EL (cell line): ENCODE data around the gene STK32A.

Experiments
- DNase-seq: peaks from one replicate; pipeline ENCODE4 v3.0.0-alpha.2; 2016

Gene STK32A

GRCh38 chr5:147396070-147396823, 161.4 kb downstream of the STK32A start:
- DNase-seq, result no peak

- no peak for DNase-seq
Observed at GRCh38 chr5:147397616-147398015, 162.8 kb downstream of the STK32A start.

DNA sequence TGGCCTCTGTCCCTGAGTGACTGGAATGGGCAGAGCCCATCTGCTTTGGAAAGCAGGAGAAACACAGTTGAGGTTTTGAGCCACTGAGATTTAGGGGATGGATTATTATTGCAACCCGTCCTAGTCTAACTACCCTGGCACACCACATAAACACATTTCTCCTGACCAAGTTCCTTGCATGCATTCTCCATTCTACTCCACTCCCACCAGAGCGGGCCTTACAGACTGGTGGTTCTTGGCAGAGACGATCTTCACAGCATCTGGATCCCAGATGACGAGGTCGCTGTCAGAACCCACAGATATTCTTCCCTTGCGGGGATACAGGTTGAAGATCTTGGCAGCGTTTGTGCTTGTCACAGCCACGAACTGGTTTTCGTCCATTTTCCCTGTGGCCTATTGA, 164.0 kb downstream of the STK32A start:
- DNase-seq, result no peak

GRCh38 chr5:147400126-147400809, 165.4 kb downstream of the STK32A start:
- DNase-seq, result no peak

- DNase-seq, result no peak
Observed at GRCh38 chr5:147400881-147401280, 166.1 kb downstream of the STK32A start.

DNA sequence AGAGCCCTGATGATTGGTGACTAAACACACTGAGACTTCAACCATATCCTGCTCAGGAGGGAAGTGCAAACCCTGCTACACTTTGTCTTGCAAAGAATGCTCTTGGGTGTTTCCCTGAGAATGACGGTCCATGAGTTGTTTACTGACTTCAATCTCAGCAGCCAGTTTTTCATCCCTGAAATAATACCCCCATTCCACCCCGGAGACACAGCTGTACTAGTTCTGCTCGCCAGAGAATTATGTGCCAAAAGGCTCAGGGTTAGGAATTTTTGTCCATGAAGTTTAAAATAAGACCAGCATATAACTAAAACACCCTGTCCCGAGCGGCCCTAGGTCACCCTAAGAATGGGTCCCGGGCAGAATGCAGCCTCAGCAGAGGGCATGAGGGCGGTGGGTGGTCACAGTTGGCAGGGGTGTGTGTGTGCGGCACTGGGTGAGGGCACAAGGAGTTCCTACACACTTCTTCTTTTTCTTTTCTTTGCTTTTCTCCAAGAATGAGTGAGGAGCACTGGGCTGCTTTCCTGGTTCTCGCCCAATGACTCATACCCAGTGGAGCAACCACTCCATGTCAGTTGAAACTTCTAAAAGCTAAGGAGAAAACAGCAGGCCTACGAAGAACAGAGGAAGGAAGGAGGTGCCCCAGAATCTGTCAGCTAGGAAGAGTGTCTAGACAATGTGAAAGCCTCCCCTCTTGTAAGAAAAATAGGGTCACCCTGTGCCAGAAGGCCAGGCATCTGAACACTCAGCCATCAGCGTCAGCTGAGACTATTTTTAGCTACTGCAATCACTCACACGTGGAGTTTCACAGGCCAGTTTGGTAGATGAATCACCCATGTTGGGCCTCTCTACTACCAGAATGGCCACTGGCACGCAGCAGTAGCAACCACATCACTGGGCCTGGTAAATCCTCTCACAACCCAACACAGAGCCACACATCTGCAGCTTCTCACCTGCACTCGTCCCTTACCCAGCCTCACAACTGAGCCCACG, 169.1 kb downstream of the STK32A start:
- DNase-seq, result peak; percentile 95

GRCh38 chr5:147404706-147405105, 169.9 kb downstream of the STK32A start:
- no peak for DNase-seq

- no peak for DNase-seq
Observed at GRCh38 chr5:147406636-147407035, 171.8 kb downstream of the STK32A start.

DNA sequence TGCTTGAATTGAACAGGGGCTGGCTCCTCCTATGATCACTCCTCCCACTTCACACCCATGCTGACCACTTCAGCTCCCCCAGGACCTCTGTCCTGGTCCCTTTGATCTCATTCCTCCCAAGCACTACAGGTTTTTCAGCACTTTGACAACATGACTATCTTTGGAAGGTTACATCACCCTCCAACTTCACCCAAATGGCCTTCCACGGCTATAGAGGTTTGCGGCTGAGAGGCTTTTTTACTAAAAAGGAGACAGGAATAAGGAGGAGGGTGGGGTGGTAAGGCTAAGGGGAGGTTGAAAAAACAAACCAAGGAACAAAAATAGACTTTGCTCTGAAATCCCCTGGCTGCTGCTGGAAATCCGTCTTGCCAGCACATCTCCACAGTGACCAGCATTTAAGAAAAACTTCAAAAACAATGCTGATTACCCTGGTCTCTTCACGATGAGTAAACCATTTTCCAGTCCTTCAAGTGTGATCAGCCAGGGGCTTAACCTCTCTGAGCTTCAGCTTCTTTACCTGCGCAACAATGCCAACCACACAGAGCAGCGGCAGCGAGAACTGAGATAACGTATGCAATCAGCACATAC, 172.4 kb downstream of the STK32A start:
- DNase-seq, result no peak

DNA sequence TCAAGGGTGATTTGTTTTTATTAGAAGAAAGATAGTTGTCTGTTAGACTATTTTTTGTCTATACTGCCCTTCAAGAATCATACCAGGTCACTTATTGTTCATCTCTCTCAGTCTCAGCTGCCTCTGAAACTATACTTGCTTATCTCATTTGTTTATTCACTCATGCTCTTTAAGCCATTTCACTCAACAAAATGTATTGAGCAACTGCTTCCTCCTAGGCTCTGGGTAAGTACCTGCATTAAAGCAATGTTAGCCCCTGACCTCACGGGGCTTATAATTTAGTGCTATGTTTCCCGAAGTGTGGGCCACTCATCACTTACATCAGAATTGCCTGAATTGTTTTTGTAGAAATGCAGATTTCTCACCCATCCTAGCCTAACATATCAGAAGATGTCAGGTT, 174.2 kb downstream of the STK32A start:
- DNase-seq, result no peak

- no peak for DNase-seq
Observed at GRCh38 chr5:147410496-147411358, 175.9 kb downstream of the STK32A start.

DNA sequence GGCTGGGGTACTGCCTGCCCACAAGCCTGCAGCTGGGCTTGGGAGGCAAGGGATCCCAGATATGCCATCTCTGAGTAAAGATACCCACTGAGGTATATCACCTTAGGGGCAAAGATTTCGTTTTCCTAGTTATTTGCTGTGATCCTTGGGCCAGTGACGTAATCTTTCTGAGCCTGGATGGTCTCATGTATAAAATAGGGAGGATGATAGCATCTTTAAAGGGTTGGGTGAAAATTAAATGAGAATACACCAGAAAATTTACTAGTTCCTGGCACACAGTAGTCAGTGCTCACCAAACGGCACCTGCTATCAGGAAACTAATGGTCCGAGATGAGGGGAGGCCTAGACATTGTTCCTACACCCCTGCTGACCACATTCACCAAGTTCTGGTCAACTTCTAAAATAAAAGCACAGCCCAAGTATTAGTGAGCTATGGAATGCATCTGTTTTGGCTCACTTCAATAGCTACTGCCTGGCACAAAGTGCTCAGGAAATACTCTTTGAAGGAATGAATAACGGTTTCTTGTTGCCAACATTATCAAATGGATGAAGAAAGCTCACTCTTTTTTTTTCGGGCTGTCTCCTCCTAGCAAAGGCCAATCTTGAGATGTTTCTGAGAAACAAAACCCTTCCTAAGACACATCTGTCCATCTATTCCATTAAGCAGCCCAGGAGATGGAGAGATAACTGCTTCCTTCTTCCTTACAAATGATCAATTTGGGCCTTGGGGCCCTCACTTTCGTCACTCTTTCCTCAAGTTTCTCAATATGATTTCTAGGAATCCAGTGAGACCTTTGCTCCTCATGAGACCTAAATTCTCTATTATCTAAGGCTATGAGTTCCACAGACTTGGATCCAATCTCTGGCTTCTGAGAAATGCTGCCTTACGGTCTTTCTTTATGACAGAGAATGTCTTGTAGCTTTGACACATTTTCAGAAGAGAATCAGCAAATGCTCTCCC, 176.8 kb downstream of the STK32A start:
- no peak for DNase-seq

DNA sequence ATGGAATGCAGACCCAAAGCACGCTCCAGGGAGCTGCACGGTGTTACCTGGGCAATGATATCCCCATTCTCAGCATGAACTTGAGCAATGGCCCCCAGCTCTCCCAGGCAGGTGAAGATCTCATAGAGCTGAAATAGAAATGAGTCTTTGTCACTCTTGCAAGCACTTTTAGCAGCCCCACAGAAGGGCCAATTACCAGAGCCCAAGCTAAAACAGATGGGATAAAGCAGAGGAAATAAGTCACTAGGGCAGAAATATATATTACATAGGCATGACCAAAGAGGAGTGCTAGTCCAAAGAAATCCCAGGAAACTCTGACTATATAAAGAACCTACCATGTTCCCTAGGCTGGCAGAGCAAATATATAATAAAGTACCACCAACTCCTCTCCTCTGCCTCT, 177.7 kb downstream of the STK32A start:
- DNase-seq, result no peak

DNA sequence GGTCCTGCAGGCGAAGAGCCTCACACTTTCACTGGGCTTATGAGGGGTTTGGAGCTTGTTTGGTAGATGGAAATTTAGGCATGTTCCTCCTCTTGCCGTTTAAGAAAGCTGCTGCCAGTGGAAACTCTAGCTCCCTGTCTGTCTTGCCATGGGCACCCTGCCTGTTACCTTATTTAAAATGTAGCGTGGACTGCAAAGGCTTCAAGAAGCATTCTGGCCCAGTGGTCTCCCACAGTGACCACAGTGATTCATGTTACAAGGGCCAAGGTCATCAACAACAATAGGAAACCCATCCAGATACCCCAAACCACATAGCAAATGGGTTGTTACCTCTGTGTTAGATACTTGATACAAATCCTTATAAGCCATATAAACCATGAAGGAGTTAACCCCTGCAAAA, 178.4 kb downstream of the STK32A start:
- no peak for DNase-seq

DNA sequence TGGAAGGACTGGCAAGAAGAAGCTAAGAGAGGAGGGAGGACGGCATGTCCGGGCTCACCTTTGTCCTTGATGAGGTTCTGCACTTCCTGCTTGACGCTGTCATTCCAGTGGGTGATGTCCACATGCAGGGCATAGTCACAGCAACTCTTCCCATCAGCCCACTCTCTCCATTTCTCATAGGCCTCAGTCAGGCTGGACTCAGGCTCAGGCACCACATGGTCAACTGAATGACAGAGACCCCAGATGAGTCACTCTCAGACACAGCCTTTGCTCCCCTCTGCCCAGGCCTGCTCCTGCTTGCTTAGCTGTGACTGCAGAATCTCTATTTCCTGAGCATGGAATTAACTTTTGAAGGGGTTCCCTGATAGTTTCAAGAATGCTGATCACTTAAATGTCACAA, 180.8 kb downstream of the STK32A start:
- no peak for DNase-seq

DNA sequence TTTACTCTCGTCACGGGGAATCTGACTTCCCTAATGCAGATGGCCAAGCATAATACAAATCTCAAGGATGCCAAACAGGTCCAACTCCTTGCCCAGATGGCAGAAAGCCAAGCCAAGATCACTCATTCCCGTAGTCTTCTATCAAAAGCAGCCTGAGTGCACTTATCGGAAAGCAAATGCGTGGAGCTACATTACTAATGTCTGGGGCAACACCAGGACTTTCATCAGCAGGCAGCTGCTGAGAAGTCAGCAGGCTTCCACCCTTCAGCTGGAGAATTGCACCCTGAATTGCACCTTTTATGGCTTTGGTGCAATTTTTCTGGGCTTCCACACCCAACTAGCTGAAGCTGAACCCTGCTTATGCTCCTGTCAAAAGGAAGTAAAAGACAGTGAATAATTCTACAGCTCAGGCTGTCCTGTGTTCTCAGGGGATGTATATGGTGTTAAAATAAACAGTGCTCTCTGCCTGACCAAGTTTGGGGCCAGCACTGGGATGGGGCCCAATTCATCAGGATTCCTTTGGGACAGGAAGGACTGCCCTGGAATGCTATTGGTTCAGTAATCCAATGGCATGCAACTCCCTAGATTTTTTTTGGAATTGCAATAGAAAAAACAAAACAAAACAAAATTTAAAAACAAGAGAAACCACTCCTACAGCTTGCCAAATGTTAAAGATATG, 182.4 kb downstream of the STK32A start:
- peak; percentile 10 for DNase-seq

- no peak for DNase-seq
Observed at GRCh38 chr5:147418613-147419012, 183.8 kb downstream of the STK32A start.

DNA sequence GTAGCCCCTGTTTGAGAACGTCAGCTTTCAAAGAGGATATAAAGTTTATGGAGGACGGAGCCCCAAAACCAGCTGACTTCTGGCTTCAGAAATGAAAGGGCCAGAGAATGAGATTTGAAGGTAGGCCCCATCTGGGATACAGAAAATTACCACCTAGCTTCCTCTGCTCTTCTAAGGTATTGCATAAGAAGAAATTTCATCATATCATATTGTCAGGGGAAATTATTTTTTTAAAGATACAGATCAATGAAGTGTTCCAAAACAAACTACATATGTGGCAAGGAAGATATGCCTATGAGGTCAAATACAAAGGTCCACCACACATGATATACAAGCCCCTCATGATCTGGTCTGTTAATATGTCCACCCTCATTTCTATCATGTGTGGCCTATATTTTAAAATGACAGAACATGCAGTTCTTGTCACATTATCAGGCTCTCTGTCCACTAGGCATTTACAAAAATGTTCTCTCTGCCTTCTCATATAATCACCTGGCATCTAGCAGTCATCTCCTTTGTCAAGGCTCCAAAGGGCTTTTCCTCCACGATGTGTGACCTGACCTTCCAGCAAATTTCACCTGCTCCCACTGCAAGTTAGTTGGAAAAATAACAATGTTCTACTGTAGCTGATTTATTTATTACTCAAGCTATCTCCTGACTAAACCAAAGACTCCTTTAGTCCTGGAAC, 192.0 kb downstream of the STK32A start:
- no peak for DNase-seq
